ENCODE data around the gene GRK4. TPM values are rescaled to one million over a fixed set of nuclear protein-coding genes. Genes with fewer than 3 reads are reported as not detected.

Gene GRK4
- polyA plus RNA-seq, 1 experiment: 3.7 TPM

- Histone ChIP-seq H3K4me3 (ENCODE audit: low read depth, low read length) (no peak overlapping the region; the same call in 1 of the 2 replicates), H3K27me3 (ENCODE audit: control insufficient read depth, insufficient read depth, low read length) (peaks cover 15% of the 10 kb centered on the region), H3K27ac (ENCODE audit: low read depth, low read length) (no peak overlapping the region), H3K9me3 (ENCODE audit: control insufficient read depth, insufficient read depth, low read length) (no peaks in the 10 kb centered on the region)
- ChIA-PET CTCF (no interaction called here), POLR2A (interaction anchor here (0.9 kb wide), 1 partner anchor 79 kb away, joined by 3 read pairs; the partner anchor contains the start of genes GRK4 and NOP14)
- no peak for TF ChIP-seq CTCF (IDR thresholded peaks at IDR 0.05; ENCODE audit: low read depth, low read length)
- DNase-seq (ENCODE audit: low read depth, low spot score): no peak
Measured at GRCh38 chr4:3042226-3042625, 78.9 kb downstream of the GRK4 start.

DNA sequence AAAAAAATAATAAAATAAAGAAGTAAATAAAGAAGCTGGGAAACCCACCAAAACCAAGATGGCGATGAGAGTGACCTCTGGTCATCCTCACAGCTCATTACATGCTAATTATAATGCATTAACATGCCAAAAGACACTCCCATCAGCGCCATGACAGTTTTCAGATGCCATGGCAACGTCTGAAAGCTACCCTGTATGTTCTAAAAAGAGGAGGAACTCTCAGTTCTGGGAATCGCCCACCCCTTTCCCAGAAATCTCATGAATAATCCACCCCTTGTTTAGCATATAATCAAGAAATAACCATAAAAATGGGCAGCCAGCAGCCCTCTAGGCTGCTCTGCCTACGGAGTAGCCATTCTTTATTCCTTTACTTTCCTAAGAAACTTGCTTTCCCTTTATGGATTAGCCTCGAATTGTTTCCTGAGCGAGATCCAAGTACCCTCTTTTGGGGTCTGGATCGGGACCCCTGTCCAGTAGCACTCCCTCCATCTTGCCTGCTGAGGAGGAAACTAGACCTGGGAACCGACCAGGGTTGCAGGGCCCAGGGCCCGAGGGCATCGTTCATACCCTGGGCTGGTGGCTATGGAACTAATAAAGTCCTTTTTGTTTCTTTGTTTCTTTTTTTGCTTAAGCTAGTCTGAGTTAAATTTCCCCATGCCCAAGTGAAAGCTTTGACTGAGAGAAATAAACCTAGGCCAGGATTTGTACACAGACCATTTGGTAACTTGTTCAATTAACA is 80.1 kb downstream of the GRK4 start:
- Histone ChIP-seq H3K4me3 (ENCODE audit: low read depth, low read length) (no peak overlapping the region), H3K27me3 (ENCODE audit: control insufficient read depth, insufficient read depth, low read length) (peaks cover 10% of the 10 kb centered on the region), H3K9me3 (ENCODE audit: control insufficient read depth, insufficient read depth, low read length) (no peaks in the 10 kb centered on the region), H3K27ac (ENCODE audit: low read depth, low read length) (no peak overlapping the region)
- ChIA-PET POLR2A (interaction anchor here (0.7 kb wide), 1 partner anchor 326 kb away, joined by 3 read pairs; no protein-coding TSS in a partner anchor), CTCF (no interaction called here)
- no peak for DNase-seq (ENCODE audit: low read depth, low spot score)
- TF ChIP-seq CTCF (IDR thresholded peaks at IDR 0.05; ENCODE audit: low read depth, low read length): no peak

GRCh38 chr4:3044870-3045819 is 81.8 kb downstream of the GRK4 start:
- Histone ChIP-seq H3K27me3 (ENCODE audit: control insufficient read depth, insufficient read depth, low read length) (peaks cover 11% of the 10 kb centered on the region), H3K27ac (ENCODE audit: low read depth, low read length) (no peak overlapping the region), H3K4me3 (ENCODE audit: low read depth, low read length) (no peak overlapping the region), H3K9me3 (ENCODE audit: control insufficient read depth, insufficient read depth, low read length) (no peaks in the 10 kb centered on the region)
- no peak for TF ChIP-seq CTCF (IDR thresholded peaks at IDR 0.05; ENCODE audit: low read depth, low read length)
- ChIA-PET POLR2A (interaction anchor here (0.6 kb wide), 1 partner anchor 20 kb away, joined by 6 read pairs; no protein-coding TSS in a partner anchor), CTCF (interaction anchor here (0.7 kb wide), 2 partner anchors 8 to 21 kb away, joined by 3 to 4 read pairs; no protein-coding TSS in a partner anchor)
- DNase-seq (ENCODE audit: low read depth, low spot score): no peak

- ChIA-PET CTCF (interaction anchor here (1.1 to 1.2 kb wide), 2 partner anchors 27 to 90 kb away, joined by 3 to 5 read pairs; no protein-coding TSS in a partner anchor), POLR2A (interaction anchor here (0.6 kb wide), 1 partner anchor 21 kb away, joined by 6 read pairs; no protein-coding TSS in a partner anchor)
- no peaks in the 10 kb centered on the region for H3K9me3 ChIP-seq (ENCODE audit: control insufficient read depth, insufficient read depth, low read length)
- no peak for TF ChIP-seq CTCF (IDR thresholded peaks at IDR 0.05; ENCODE audit: low read depth, low read length)
- no peak overlapping the region for H3K27ac ChIP-seq (ENCODE audit: low read depth, low read length)
- no peak for DNase-seq (ENCODE audit: low read depth, low spot score)
- H3K4me3 ChIP-seq (ENCODE audit: low read depth, low read length): no peak overlapping the region
- H3K27me3 ChIP-seq (ENCODE audit: control insufficient read depth, insufficient read depth, low read length): peaks cover 9% of the 10 kb centered on the region
Measured at GRCh38 chr4:3046162-3046561, 82.8 kb downstream of the GRK4 start.

Measured in AG04450 (cell line).